ENCODE measurements around the gene ABCC5.

ABCC5 gene

GRCh38 chr3:183922421-183922820 is 95.3 kb downstream of the ABCC5 start:
- DNase-seq (ENCODE audit: low read depth in 2 of 2), result no peak

DNA sequence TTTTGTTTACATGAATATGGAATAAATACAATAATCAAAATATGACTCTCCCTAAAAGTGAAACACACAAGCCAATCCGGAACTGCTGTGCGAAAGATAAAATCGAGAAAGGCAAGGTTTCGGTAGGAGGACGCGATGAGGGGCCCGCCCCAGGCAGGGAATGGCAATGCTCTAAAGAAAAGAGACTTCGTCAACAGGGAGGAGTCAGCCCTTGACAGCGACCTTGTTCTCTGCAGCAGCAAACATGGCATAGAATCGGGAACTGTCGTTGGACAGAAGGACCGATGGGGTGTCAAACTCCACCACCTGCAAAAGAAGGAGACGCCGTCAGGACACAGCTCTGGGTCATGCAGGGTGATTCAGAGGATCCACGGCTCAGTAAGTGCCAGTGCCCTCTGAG is 96.6 kb downstream of the ABCC5 start:
- no peak for DNase-seq (ENCODE audit: low read depth in 2 of 2)

DNA sequence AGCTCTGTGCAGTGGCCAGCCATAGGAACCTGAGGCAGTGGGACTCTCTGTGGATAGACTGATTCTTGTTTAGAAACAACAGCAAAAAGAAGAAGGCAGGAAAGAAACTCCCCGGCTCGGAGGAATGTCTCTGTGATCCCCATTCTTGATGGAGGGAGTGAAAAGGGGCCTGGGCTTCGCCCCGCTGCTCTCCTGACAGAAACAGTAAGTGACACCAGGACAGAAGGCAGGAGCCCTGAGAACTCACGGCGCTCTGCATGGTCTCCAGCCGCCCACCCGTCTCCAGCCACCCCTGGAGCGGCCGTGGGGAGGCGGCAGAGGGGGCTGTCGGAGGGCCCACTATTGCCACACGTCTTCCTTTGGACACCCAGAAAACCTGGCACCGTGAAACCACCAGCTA is 97.3 kb downstream of the ABCC5 start:
- DNase-seq (ENCODE audit: low read depth in 2 of 2), result no peak

DNA sequence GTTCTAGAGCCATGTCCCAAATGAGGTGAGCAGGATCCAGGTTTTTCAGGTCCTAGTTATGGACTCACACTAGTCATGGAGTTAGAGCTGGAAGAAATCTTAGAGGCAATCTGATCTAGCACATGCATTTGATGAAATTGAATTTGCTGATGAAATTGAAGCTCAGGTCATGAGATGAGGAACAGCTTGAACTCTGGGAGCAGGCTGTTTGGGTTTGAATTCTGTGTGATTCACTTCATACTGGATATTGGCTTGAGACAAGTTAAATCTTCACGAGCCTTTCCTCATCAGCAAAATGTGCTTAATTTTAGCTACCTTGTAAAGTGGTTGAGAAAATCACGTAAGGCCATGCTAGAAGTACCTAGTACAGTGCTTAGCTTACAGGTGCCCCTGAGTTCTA is 99.5 kb downstream of the ABCC5 start:
- DNase-seq (ENCODE audit: low read depth in 2 of 2), result no peak

GRCh38 chr3:183917776-183918175 is 99.9 kb downstream of the ABCC5 start:
- DNase-seq (ENCODE audit: low read depth in 2 of 2), result no peak

GRCh38 chr3:183914856-183915255 is 102.8 kb downstream of the ABCC5 start:
- DNase-seq (ENCODE audit: low read depth in 2 of 2), result no peak

DNA sequence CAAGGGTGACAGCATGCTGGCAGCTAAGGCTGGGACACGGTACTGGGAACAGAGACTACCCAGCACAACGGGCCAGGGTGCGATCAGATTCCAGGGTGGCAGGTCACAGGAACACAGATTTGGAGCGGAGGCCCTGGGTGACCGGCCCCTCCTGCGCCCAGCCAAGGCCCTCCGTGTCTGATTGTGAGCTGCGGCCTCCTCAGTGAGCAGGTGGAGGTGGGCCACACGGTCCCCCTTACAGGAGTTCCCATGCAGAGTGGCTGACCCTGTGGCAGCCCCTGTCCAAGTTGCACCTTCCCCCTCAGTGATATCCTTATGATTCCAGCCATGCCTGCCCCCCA is 104.1 kb downstream of the ABCC5 start:
- no peak for DNase-seq (ENCODE audit: low read depth in 2 of 2)

DNA sequence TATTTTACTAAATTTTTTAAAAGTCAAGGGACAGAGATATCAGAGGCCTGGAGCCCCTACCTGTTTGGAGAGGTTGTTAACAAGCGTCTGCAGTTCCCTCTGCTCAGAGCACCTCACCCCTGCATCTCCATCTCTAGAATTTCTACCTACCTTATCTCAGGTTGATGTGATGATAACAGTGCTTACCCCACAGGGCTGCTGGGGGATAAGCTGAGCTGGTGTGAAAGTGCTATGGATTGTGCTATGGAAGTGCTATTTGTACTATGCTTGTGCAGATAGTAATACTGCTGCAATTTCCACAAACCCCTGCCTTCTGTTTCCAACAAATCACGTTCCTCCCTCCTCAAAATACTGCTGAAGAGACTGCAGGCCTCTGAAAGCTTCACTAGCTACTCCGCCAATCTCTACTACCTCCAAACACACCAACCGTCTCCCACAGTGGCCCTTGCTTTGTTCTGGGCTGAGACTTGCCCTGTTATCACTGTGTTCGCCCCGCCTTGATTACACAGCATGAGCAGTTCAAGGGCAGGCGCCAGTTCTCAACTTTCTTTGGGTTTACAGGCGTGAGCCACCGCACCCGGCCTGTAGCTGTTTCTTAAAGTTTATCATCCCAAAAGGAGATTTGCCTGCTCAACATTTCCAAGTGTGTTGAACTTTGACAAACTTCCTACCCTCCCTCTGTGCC is 104.6 kb downstream of the ABCC5 start:
- DNase-seq (ENCODE audit: low read depth in 2 of 2), result no peak

GRCh38 chr3:183911763-183912506 is 105.7 kb downstream of the ABCC5 start:
- DNase-seq (ENCODE audit: low read depth in 2 of 2), result no peak

DNA sequence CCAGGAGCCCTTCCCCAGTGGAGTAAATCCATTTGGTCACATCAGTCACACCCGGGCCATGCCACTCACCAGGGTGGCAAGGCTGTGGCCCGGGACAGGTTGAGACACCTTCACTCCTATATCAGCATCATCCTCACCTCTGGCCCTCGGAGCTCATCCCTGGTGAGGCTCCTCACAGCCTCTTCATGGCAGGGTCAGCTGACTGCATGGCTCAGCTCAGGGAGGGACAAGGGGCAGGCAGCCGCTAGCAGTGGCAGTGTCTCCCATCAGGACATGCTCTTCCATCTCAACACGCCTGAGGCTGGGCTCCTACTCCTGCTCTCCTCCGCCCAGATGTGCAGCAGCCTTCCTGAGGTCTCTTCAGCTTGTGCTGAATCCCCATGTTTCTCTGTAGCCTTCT is 106.6 kb downstream of the ABCC5 start:
- DNase-seq (ENCODE audit: low read depth in 2 of 2), result no peak

GRCh38 chr3:183909030-183909600 is 108.6 kb downstream of the ABCC5 start:
- no peak for DNase-seq (ENCODE audit: low read depth in 2 of 2)

DNA sequence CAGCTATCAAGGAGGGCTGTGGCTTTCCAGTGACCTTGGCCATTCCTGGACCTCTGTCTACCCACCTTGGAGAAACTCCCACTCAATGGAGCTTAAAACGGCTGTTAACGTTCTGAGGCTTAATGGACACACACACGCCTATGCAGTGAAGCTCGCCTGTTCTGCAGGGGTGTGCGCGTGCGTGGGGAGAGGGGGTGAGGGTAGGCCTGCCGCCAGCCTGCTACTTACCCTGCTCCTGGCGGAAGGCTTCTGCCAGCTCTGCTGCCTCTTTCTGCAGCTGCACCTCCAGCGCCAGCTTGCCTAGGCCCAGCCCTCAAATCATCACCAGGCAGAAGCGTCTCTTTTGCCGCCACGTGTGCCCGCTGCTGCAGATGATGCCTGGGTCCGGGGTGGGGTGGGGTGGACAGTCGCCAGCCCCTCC is 109.8 kb downstream of the ABCC5 start:
- no peak for DNase-seq (ENCODE audit: low read depth in 2 of 2)

DNA sequence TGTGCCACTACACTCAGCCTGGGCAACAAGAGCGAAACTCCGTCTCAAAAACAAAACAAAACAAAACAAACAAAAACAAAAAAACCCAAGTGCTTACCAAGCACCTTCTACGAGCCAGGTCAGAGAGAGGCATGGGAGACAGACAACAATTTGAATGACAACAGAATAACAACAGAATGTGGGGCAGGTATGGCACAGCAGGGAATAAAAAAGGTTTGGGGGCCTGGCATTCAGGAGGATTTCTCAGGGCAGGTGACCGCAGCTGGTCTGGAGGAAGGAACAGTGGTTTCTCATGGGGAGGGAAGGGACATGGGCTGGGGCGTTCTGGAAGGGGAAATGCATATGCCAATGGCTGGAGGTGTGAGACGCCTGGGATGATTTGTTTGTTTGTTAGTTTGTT is 110.5 kb downstream of the ABCC5 start:
- no peak for DNase-seq (ENCODE audit: low read depth in 2 of 2)

DNA sequence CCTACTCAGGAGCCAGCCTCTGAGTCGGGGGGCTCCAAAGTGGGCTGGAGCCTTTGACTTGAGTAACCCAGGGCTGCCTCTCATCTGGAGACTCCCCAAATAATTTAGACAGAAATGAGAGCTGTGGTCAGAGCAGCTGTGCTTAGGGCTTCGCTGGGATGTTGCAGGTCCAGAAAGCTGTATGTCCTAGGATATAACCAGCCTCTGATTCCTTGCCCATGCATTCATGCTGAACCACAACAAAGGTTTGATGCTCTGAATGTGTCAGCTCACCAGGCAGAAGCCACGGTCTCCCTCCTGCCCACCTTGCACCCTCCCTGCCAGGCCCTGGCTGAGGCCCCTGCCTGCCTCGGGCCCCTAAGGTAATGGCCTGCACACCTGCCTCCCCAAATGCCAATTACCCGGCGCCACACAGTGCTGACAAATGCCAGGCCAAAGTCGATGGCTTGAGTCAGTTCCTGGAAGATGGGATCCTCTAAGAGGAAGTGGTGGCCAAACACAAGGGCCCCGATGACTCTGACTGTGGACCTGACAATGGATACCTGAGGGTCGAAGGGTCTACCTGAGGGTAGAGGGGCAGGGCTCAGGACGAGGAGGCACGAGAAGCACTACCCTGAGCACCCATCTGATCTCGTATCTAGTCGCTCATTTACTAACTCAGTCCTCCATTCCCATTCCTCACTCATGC is 111.3 kb downstream of the ABCC5 start:
- DNase-seq (ENCODE audit: low read depth in 2 of 2), result no peak

DNA sequence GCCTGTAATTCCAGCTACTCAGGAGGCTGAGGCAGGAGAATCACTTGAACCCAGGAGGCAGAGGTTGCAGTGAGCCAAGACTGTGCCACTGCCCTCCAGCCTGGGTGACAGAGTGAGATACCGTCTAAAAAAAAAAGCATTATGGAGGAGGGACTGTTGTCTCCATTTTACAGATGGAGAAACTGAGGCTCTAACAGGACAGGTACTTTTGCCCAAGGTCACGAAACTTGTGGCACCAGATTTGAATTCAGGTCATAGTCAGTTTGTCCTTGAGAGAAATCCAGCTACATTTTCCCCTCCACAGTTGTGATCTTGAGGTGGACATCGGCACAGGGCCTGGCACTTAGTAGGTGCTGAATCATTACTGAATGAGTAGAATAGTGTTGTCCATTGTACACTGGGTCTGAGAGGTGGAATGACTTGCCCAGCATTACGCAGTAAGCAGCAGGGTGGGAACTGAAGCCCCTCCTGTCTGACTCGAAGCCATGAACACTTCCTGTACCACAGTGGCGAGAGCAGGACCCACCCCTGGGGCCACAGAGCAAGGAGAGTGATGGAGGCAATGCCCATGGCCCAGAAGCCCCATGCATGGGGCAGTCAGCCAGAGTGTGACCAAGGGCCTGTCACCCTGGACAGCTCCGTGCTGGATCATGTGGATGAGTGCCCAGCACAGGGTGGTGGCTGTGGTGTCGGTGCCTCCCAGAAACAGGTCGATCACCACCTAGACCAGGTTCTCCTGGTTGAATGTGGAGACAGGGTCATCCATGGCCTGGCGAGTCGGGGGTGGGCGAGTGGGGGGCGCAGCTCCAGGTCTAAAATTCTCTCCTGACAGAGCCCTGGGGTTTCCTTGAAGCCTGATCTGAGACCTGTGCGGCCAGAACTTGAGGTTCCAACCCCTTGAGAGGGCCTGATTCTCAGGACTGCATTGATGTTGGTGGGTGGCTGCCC is 112.6 kb downstream of the ABCC5 start:
- no peak for DNase-seq (ENCODE audit: low read depth in 2 of 2)

DNA sequence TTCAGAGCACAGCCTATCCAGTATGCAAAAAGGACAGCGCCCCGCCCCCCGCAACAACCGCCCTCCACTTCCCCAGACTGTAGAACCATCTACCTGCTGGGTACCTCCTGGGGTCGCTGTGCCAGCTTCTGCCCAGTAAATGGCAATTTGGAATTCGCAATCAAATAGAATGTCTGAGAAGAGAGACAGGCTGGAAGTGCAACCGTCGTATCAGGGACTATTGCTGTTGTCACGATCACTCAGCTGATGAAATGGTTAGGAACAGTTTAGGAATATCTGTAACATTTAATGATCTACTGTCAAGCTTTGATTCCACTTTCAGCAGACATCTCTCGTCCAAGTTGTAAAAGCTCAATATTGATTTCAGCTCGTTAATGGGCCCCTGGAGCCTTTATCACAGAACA is 119.7 kb downstream of the ABCC5 start:
- DNase-seq (ENCODE audit: low read depth in 2 of 2), result no peak

DNA sequence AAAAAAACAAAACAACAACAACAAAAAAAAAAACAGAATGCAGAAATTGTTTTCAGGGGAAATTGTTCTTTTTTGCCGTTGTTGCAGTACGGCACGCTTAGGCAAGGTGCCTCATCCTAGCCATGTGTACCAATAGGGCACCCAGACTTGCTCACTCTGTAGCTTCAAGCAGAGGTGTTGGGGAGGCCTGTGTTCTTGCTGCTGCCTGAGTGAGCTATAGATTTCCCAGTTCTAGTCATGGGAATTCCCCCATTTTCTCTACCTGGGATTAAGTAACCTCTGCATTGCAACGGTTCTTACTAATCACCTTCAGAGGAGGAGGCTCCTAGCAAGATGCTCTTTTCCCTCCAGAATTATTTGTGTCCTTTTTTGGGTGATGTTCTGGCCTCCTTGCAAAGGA is 120.1 kb downstream of the ABCC5 start:
- DNase-seq (ENCODE audit: low read depth in 2 of 2), result no peak

- no peak for DNase-seq (ENCODE audit: low read depth in 2 of 2)
Observed at GRCh38 chr3:183896610-183897009, 121.1 kb downstream of the ABCC5 start.

DNA sequence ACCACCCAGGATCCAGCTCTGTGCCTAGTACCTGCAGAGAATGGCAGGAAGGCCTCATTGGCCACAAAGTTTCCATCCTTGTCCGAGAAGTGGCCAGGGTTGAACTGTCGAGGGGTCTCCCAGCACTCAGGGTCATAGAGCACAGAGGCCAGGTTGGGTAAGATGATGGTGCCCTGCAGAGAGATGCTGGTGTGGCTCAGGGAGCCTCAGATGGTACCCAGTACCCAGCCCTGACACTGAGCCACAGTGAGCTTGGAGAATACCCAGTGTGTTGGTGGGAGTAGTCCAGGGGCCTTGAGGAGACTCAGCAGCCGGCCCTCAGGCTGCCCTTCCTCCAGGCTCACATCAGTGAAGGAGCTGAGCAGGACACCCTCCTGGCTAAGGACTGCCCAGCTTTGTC is 121.5 kb downstream of the ABCC5 start:
- no peak for DNase-seq (ENCODE audit: low read depth in 2 of 2)

GRCh38 chr3:183895774-183896173 is 121.9 kb downstream of the ABCC5 start:
- DNase-seq (ENCODE audit: low read depth in 2 of 2), result no peak

DNA sequence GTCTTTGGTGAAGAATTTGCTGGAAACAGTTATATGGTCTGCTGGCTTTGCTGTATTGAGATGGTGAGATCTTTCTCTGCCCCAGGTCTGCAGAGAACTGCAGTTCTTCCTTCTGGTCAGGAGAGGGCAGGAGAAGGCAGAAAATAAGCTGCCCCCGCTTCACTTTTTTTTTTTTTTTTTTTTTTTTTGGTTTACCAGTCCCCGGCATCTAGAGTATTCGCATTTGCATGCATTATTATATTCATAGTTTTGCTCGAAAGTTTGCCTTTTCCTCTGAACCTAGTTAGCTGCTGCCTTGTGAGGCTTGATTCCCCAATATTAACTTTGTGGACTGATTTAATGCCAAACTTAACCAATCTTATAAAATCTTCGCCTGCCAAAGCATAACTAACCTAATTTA is 122.4 kb downstream of the ABCC5 start:
- DNase-seq (ENCODE audit: low read depth in 2 of 2), result no peak
